ENCODE measurements around the gene LIMS4. TPM values are rescaled to one million over a fixed set of nuclear protein-coding genes. Genes with fewer than 3 reads are reported as not detected.
"Not testable (repeated sequence)": the region's sequence is repeated elsewhere in the genome, so short reads cannot be mapped to it uniquely, and the experiment has no call there.

Gene LIMS4
- total RNA-seq, 1 experiment from 2014 or later = 1.1 TPM

DNA sequence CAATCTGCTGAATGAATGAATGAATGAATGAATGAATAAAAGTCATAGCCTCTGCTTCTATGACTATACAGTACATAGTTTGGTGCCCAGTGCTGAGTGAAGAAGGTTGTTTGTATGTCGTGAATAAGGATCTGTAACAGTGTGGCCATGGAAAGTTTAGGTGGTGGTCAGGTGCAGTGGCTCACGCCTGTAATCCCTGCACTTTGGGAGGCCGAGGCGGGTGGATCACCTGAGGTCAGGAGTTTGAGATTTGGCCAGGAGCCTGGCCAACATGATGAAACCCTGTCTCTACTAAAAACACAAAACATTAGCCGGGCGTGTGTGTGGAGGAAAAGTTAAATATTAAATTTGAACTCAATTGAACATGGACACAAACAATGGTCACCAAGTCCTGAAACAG lies 4.3 kb upstream of the LIMS4 start:
- POLR2A ChIA-PET; H3K4me3 ChIP-seq (replicated peaks in 1 of 2; ENCODE audit: low read depth in 1 of 2, low read length in 2 of 2); BruUV-seq (replicated peaks); RAD21 ChIA-PET (ENCODE audit: low non-redundant PET in 1 of 2, low total read pairs in 2 of 2, uncharacterized antibody in 2 of 2, unreplicated experiment in 2 of 2); ATAC-seq; H2AFZ ChIP-seq (ENCODE audit: low read depth, low read length, poor library complexity, severe bottlenecking); H3K27ac ChIP-seq (ENCODE audit: low read depth, low read length); H3K4me1 ChIP-seq (ENCODE audit: control insufficient read depth in 1 of 2, insufficient read depth in 2 of 2, low read length in 2 of 2); DNase-seq (ENCODE audit: low read depth, low spot score); H3K4me2 ChIP-seq (ENCODE audit: low read length); H3K79me2 ChIP-seq (ENCODE audit: insufficient read depth, low read length); intact Hi-C loops (cut with micrococcal nuclease); H3K27me3 ChIP-seq (ENCODE audit: insufficient read depth, low read length); H3K36me3 ChIP-seq (ENCODE audit: control insufficient read depth in 1 of 2, insufficient read depth in 2 of 2, low read length in 2 of 2); H3K9me3 ChIP-seq (ENCODE audit: control insufficient read depth in 1 of 2, insufficient read depth in 1 of 2, low read depth in 1 of 2, low read length in 2 of 2); H3K9ac ChIP-seq (ENCODE audit: low read length); CTCF ChIA-PET; H3K9me2 ChIP-seq (ENCODE audit: insufficient read depth); H4K20me1 ChIP-seq (ENCODE audit: insufficient read depth): not testable (repeated sequence)

DNA sequence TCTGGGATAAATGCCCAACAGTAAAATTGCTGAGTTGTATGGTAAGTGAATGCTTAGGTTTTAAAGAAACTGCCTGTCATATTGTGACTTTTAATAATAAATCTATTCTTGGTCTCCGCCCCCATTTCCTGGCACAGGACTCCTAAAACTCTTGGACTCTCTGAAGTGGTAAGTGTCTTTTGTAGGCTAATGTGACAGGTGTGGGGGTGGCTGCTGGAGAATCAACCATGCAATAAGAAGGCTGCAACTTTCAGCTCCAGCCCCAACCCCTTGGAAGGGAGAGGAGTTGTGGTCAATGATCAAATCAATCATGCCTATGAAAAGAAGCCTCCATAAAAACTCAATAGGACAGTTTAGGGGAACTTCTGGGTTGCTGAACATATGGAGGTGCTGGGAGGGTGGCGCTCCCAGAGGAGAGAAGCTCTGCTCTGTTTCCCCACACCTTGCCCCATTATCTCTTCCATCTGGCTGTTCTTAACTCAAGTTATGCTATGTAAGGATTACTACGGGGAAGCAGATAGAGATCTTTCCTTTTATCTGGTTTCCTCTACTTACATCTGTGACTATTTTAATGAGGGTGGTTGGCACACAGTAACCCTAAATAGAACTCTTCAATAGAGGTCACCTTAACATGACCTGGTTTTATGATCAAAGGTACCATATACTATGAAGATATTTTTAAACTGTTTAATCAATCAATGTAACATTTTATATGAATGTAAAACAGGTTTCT lies 3.2 kb upstream of the LIMS4 start:
- H3K9me2 ChIP-seq (ENCODE audit: insufficient read depth); H3K9me3 ChIP-seq (ENCODE audit: control insufficient read depth in 1 of 2, insufficient read depth in 1 of 2, low read depth in 1 of 2, low read length in 2 of 2); POLR2A ChIA-PET; H3K4me2 ChIP-seq (ENCODE audit: low read length); H3K79me2 ChIP-seq (ENCODE audit: insufficient read depth, low read length); H2AFZ ChIP-seq (ENCODE audit: low read depth, low read length, poor library complexity, severe bottlenecking); ATAC-seq; CTCF ChIA-PET; H3K9ac ChIP-seq (ENCODE audit: low read length); H3K4me1 ChIP-seq (ENCODE audit: control insufficient read depth in 1 of 2, insufficient read depth in 2 of 2, low read length in 2 of 2); RAD21 ChIA-PET (ENCODE audit: low non-redundant PET in 1 of 2, low total read pairs in 2 of 2, uncharacterized antibody in 2 of 2, unreplicated experiment in 2 of 2); intact Hi-C loops (cut with micrococcal nuclease); BruUV-seq (replicated peaks); H3K4me3 ChIP-seq (replicated peaks in 1 of 2; ENCODE audit: low read depth in 1 of 2, low read length in 2 of 2); H4K20me1 ChIP-seq (ENCODE audit: insufficient read depth); DNase-seq (ENCODE audit: low read depth, low spot score); H3K27ac ChIP-seq (ENCODE audit: low read depth, low read length); H3K27me3 ChIP-seq (ENCODE audit: insufficient read depth, low read length); H3K36me3 ChIP-seq (ENCODE audit: control insufficient read depth in 1 of 2, insufficient read depth in 2 of 2, low read length in 2 of 2): not testable (repeated sequence)

DNA sequence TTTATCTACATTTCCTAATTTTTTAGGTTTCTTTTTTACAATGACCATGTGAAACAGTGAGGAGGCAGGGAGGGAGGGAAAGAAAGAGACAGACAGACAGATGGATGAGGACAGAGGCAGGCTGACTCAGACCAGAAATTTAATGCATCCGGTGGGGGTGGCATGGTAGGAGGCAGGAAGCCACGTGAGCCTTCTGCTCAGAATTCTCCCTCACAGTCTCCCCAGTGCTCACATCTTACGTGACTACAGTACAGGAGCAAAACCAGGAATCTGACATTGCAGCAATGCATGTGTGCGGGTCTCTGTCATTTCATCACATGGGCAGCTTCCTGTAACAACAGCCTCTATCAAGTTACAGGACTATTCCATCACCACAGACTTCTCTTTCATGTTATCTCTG lies 2.3 kb upstream of the LIMS4 start:
- BruUV-seq (replicated peaks); H3K9me2 ChIP-seq (ENCODE audit: insufficient read depth); intact Hi-C loops (cut with micrococcal nuclease); H3K4me2 ChIP-seq (ENCODE audit: low read length); H3K9ac ChIP-seq (ENCODE audit: low read length); H3K27me3 ChIP-seq (ENCODE audit: insufficient read depth, low read length); RAD21 ChIA-PET (ENCODE audit: low non-redundant PET in 1 of 2, low total read pairs in 2 of 2, uncharacterized antibody in 2 of 2, unreplicated experiment in 2 of 2); H3K27ac ChIP-seq (ENCODE audit: low read depth, low read length); H3K4me3 ChIP-seq (replicated peaks in 1 of 2; ENCODE audit: low read depth in 1 of 2, low read length in 2 of 2); H2AFZ ChIP-seq (ENCODE audit: low read depth, low read length, poor library complexity, severe bottlenecking); POLR2A ChIA-PET; H3K4me1 ChIP-seq (ENCODE audit: control insufficient read depth in 1 of 2, insufficient read depth in 2 of 2, low read length in 2 of 2); H4K20me1 ChIP-seq (ENCODE audit: insufficient read depth); H3K9me3 ChIP-seq (ENCODE audit: control insufficient read depth in 1 of 2, insufficient read depth in 1 of 2, low read depth in 1 of 2, low read length in 2 of 2); H3K79me2 ChIP-seq (ENCODE audit: insufficient read depth, low read length); CTCF ChIA-PET; DNase-seq (ENCODE audit: low read depth, low spot score); H3K36me3 ChIP-seq (ENCODE audit: control insufficient read depth in 1 of 2, insufficient read depth in 2 of 2, low read length in 2 of 2): not testable (repeated sequence)
- 0 out of 2 replicates have a peak, but pooled peaks have one; percentile 42 for ATAC-seq

- H3K4me3 ChIP-seq (replicated peaks in 1 of 2; ENCODE audit: low read depth in 1 of 2, low read length in 2 of 2); H2AFZ ChIP-seq (ENCODE audit: low read depth, low read length, poor library complexity, severe bottlenecking); intact Hi-C loops (cut with micrococcal nuclease); H3K4me1 ChIP-seq (ENCODE audit: control insufficient read depth in 1 of 2, insufficient read depth in 2 of 2, low read length in 2 of 2); DNase-seq (ENCODE audit: low read depth, low spot score); H3K4me2 ChIP-seq (ENCODE audit: low read length); H3K9me2 ChIP-seq (ENCODE audit: insufficient read depth); H3K27ac ChIP-seq (ENCODE audit: low read depth, low read length); CTCF ChIA-PET; H3K9ac ChIP-seq (ENCODE audit: low read length); BruUV-seq (replicated peaks); H3K79me2 ChIP-seq (ENCODE audit: insufficient read depth, low read length); H3K36me3 ChIP-seq (ENCODE audit: control insufficient read depth in 1 of 2, insufficient read depth in 2 of 2, low read length in 2 of 2); RAD21 ChIA-PET (ENCODE audit: low non-redundant PET in 1 of 2, low total read pairs in 2 of 2, uncharacterized antibody in 2 of 2, unreplicated experiment in 2 of 2); H4K20me1 ChIP-seq (ENCODE audit: insufficient read depth); H3K9me3 ChIP-seq (ENCODE audit: control insufficient read depth in 1 of 2, insufficient read depth in 1 of 2, low read depth in 1 of 2, low read length in 2 of 2); POLR2A ChIA-PET; H3K27me3 ChIP-seq (ENCODE audit: insufficient read depth, low read length): not testable (repeated sequence)
- ATAC-seq = peak; percentile 50
These were observed 393 bp upstream of the LIMS4 start for GRCh38 chr2:110473059-110473358.

GRCh38 chr2:110468921-110469320 lies 3.7 kb downstream of the LIMS4 start:
- H3K36me3 ChIP-seq (ENCODE audit: control insufficient read depth in 1 of 2, insufficient read depth in 2 of 2, low read length in 2 of 2); H2AFZ ChIP-seq (ENCODE audit: low read depth, low read length, poor library complexity, severe bottlenecking); H3K27ac ChIP-seq (ENCODE audit: low read depth, low read length); H3K9me3 ChIP-seq (ENCODE audit: control insufficient read depth in 1 of 2, insufficient read depth in 1 of 2, low read depth in 1 of 2, low read length in 2 of 2); RAD21 ChIA-PET (ENCODE audit: low non-redundant PET in 1 of 2, low total read pairs in 2 of 2, uncharacterized antibody in 2 of 2, unreplicated experiment in 2 of 2); intact Hi-C loops (cut with micrococcal nuclease); CTCF ChIA-PET; H3K9ac ChIP-seq (ENCODE audit: low read length); H3K4me2 ChIP-seq (ENCODE audit: low read length); ATAC-seq; POLR2A ChIA-PET; BruUV-seq (replicated peaks); H3K79me2 ChIP-seq (ENCODE audit: insufficient read depth, low read length); H3K9me2 ChIP-seq (ENCODE audit: insufficient read depth); H3K4me1 ChIP-seq (ENCODE audit: control insufficient read depth in 1 of 2, insufficient read depth in 2 of 2, low read length in 2 of 2); DNase-seq (ENCODE audit: low read depth, low spot score); H4K20me1 ChIP-seq (ENCODE audit: insufficient read depth); H3K27me3 ChIP-seq (ENCODE audit: insufficient read depth, low read length); H3K4me3 ChIP-seq (replicated peaks in 1 of 2; ENCODE audit: low read depth in 1 of 2, low read length in 2 of 2): not testable (repeated sequence)
